ENCODE measurements around the gene STOM. TPM values are rescaled to one million over a fixed set of nuclear protein-coding genes. Genes with fewer than 3 reads are reported as not detected.

STOM gene
- total RNA-seq, 4 donors from 2014 or later: 43.7 to 169 (median 119) TPM

GRCh38 chr9:121339437-121339836 is 30.6 kb downstream of the STOM start:
- Histone ChIP-seq H3K4me3 (no peak overlapping the region), H3K36me3 (peaks cover 0 to 89% (median 19%) of the 10 kb centered on the region in 3 donors), H3K9me3 (no peaks in the 10 kb centered on the region), H3K27ac (peak overlapping the region in 1 of 4 donors; percentile 19), H3K27me3 (no peaks in the 10 kb centered on the region), H3K4me1 (peaks cover 8 to 51% (median 17%) of the 10 kb centered on the region in 3 donors)
- WGBS, 2 donors: 85 to 87% methylated on average over 2 of the region's 2 CpGs
- no peak for DNase-seq
- TF ChIP-seq POLR2A (IDR thresholded peaks at IDR 0.05): no peak
- TF ChIP-seq, protein P1, sequence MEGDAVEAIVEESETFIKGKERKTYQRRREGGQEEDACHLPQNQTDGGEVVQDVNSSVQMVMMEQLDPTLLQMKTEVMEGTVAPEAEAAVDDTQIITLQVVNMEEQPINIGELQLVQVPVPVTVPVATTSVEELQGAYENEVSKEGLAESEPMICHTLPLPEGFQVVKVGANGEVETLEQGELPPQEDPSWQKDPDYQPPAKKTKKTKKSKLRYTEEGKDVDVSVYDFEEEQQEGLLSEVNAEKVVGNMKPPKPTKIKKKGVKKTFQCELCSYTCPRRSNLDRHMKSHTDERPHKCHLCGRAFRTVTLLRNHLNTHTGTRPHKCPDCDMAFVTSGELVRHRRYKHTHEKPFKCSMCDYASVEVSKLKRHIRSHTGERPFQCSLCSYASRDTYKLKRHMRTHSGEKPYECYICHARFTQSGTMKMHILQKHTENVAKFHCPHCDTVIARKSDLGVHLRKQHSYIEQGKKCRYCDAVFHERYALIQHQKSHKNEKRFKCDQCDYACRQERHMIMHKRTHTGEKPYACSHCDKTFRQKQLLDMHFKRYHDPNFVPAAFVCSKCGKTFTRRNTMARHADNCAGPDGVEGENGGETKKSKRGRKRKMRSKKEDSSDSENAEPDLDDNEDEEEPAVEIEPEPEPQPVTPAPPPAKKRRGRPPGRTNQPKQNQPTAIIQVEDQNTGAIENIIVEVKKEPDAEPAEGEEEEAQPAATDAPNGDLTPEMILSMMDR (IDR thresholded peaks at IDR 0.05): no peak
- intact Hi-C loops (cut with DNase I): no loop called here

DNA sequence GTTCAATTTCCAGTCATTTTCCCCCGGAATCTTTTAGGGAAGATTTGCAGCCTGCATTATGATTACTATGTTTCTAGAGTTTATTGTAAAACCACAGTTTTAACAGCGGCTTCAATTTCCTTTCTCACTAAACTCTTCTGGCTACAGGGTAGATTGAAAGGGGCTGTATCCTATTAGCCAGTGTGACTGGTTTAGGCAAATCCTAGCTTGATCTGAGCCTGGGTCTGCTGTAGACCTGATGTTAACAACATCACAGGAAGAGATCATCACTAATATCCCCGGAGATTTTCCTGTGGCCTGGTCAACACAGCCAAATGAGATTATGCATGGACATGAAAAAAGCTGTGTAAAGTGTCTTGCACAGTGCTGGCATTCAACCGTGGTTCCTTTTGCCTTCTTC is 33.4 kb downstream of the STOM start:
- Histone ChIP-seq H3K4me1 (peaks cover 7 to 64% (median 23%) of the 10 kb centered on the region in 3 donors), H3K36me3 (peaks cover 8 to 89% (median 12%) of the 10 kb centered on the region in 3 donors), H3K27me3 (no peaks in the 10 kb centered on the region), H3K9me3 (no peaks in the 10 kb centered on the region), H3K27ac (peak overlapping the region in 3 of 4 donors; percentile 81 to 95 (median 86)), H3K4me3 (no peak overlapping the region)
- WGBS, 2 donors: 76 to 83% methylated on average over 4 of the region's 4 CpGs
- no peak for DNase-seq
- TF ChIP-seq, protein P1 (IDR thresholded peaks at IDR 0.05): no peak
- TF ChIP-seq POLR2A (IDR thresholded peaks at IDR 0.05): no peak
- intact Hi-C loops (cut with DNase I): no loop called here

DNA sequence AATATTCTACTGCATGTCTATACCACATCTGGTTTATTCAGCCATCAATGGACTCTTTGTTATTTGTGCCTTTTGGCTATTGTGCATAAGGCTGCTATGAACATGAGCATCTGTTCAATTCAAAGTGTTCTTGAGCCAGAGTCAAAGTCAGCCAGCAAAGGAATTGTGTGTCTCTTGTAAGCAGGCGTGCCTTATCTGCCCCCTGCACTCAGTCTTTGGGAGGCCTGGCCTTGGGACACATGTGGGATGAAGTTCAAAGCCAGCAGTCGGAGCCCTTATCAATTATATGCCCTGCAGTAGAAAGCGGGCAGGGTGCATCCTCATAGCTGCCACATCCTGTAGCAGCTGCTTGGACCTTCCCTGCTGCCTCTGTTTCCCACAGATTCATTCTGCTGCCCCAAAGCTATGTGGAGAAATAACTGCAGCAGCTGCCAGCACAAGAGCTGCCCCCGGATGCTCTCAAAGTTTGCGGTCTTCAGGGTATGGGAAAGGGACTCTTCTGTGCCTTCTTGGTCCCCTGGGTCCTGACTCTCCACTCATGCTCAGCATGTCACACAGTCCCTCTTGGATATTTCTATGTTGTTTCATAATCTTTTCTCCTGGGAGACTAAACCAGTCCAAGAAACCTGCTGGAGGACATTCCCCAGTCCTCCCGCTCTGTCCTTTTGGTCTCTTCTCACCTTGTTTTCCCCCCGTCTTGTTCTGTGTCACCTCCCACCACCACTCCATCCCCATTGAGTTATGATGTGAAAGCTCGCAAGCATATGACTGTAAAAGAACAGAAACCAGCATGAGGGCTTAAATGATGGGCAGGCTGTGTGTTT is 35.9 kb downstream of the STOM start:
- no peak for DNase-seq
- intact Hi-C loops (cut with DNase I): no loop called here
- no peak overlapping the region for H3K4me3 ChIP-seq
- H3K9me3 ChIP-seq: no peaks in the 10 kb centered on the region
- WGBS, 2 donors: 80% methylated on average over 7 of the region's 8 CpGs
- H3K27ac ChIP-seq: peak overlapping the region; percentile 76 to 95 (median 84)
- peaks cover 28 to 89% (median 28%) of the 10 kb centered on the region in 3 donors for H3K36me3 ChIP-seq
- peaks cover 7 to 77% (median 30%) of the 10 kb centered on the region in 3 donors for H3K4me1 ChIP-seq
- TF ChIP-seq, protein P1 (IDR thresholded peaks at IDR 0.05): no peak
- TF ChIP-seq POLR2A (IDR thresholded peaks at IDR 0.05): no peak
- no peaks in the 10 kb centered on the region for H3K27me3 ChIP-seq

DNA sequence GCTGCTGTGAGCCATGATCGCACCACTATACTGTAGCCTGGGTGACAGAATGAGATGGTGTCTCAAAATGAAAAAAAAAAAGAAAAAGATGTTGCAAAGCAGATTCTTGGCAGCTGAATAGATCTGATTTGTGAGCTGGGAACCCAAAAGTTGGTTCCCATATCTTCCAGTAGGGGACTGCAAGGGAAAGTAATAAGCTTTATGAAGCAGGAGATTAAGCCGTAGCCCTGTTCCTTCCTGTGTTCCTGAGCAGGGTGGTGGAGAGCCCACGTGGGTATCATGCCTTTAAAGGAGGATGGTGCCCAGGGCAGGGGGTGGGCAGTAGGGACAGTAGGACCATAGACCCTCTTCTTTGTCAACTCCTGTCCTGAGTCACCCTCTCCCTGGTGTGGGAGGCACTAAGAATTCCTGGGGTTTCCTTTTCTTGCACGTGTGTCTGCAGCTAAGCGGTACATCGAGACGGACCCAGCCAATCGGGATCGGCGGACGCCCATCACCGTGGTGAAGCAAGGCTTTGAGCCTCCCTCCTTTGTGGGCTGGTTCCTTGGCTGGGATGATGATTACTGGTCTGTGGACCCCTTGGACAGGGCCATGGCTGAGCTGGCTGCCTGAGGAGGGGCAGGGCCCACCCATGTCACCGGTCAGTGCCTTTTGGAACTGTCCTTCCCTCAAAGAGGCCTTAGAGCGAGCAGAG is 37.9 kb downstream of the STOM start:
- H3K4me1 ChIP-seq: peaks cover 7 to 95% (median 37%) of the 10 kb centered on the region in 3 donors

More for the DNA sequence above, 37.9 kb downstream of the STOM start:
- H3K9me3 ChIP-seq: no peaks in the 10 kb centered on the region
- H3K36me3 ChIP-seq: peaks cover 32 to 89% (median 42%) of the 10 kb centered on the region in 3 donors
- no peak for DNase-seq
- WGBS, 2 donors: 74 to 78% methylated on average over 13 to 14 of the region's 14 CpGs
- H3K27ac ChIP-seq: peak overlapping the region; percentile 28 to 98 (median 86)
- intact Hi-C loops (cut with DNase I): no loop called here
- no peaks in the 10 kb centered on the region for H3K27me3 ChIP-seq
- TF ChIP-seq, protein P1 (IDR thresholded peaks at IDR 0.05): peak in 3 of 6 experiments; percentile 31 to 44 (median 43)
- no peak for TF ChIP-seq POLR2A (IDR thresholded peaks at IDR 0.05)
- H3K4me3 ChIP-seq: no peak overlapping the region

Measured in esophagus squamous epithelium (tissue), 5 donors.